Mesothelial cell of epicardium (in vitro differentiated cells): Measurements from ENCODE around the gene MIER1. TPM values are rescaled to one million over a fixed set of nuclear protein-coding genes. Genes with fewer than 3 reads are reported as not detected.
"Not testable (repeated sequence)": the region's sequence is repeated elsewhere in the genome, so short reads cannot be mapped to it uniquely, and the experiment has no call there.

Experiments used
- DNase-seq, 2 experiments: peaks; one replicate each; pipeline ENCODE4 v3.0.0; 2021; ENCODE audit warnings: low spot score in 2 of 2; ENCODE audit not compliant: unreplicated experiment in 2 of 2
- H3K27ac Mint-ChIP-seq: 2 replicates; pipeline ENCODE4 v1.8.0; 2021; ENCODE audit warnings: mixed read lengths
- H3K27me3 Mint-ChIP-seq: 2 replicates; pipeline ENCODE4 v1.8.0; 2021; ENCODE audit warnings: low read depth, mixed read lengths
- H3K36me3 Mint-ChIP-seq: 2 replicates; pipeline ENCODE4 v1.8.0; 2021; ENCODE audit warnings: mixed read lengths
- H3K4me1 Mint-ChIP-seq: 2 replicates; pipeline ENCODE4 v1.8.0; 2021; ENCODE audit warnings: mixed read lengths
- H3K4me3 Mint-ChIP-seq: 2 replicates; pipeline ENCODE4 v1.8.0; 2021; ENCODE audit warnings: mild to moderate bottlenecking, moderate library complexity, mixed read lengths
- H3K9me3 Mint-ChIP-seq: 2 replicates; pipeline ENCODE4 v1.8.0; 2021; ENCODE audit warnings: mixed read lengths
- CTCF ChIP-seq: fragments of 200-600 bp; sonication (generic); IDR thresholded peaks from one replicate; pipeline ENCODE4 v1.5.0; 2021; ENCODE audit warnings: antibody characterized with exemption; ENCODE audit not compliant: unreplicated experiment
- total RNA-seq: library from RNA; stranded (reverse); gene quantifications from 3 replicates; pipeline ENCODE4 v1.2.1, GENCODE V29; 2021

MIER1 gene
- total RNA-seq, 1 donor from 2014 or later, result 36.5 TPM

- peak overlapping the region; percentile 8 for H3K27ac Mint-ChIP-seq
- H3K27me3 Mint-ChIP-seq, result no peaks in the 10 kb centered on the region
- no peaks in the 10 kb centered on the region for H3K4me1 Mint-ChIP-seq
- no peaks in the 10 kb centered on the region for H3K9me3 Mint-ChIP-seq
- DNase-seq, result no peak
- no peak overlapping the region for H3K4me3 Mint-ChIP-seq
- H3K36me3 Mint-ChIP-seq, result peaks cover 32% of the 10 kb centered on the region
- TF ChIP-seq CTCF, result no peak
Observed at GRCh38 chr1:66947267-66947666, 22.5 kb downstream of the MIER1 start.

DNA sequence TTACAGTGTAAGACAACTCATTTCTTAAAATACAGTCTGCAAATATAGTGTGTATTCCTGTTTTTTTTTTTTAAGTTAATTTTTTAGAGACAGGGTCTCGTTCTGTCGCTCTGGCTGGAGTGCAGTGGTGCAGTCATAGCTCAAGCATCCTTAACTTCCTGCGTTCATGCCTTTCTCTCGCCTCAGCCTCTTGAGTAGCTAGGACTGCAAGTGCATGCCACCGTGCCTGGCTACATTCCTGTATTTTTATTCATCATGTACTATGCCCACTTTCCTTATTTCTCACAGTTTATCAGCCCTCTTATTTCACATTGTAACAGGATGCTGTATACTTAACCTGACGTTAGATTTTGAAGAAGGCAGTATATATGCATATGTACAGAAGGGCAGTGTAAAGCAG is 26.7 kb downstream of the MIER1 start:
- Mint-ChIP-seq H3K27ac (no peak overlapping the region), H3K4me3 (no peak overlapping the region), H3K36me3 (peaks cover 49% of the 10 kb centered on the region), H3K4me1 (no peaks in the 10 kb centered on the region), H3K27me3 (no peaks in the 10 kb centered on the region), H3K9me3 (no peaks in the 10 kb centered on the region)
- DNase-seq, result no peak
- TF ChIP-seq CTCF, result no peak

- Mint-ChIP-seq H3K9me3 (no peaks in the 10 kb centered on the region), H3K27me3 (no peaks in the 10 kb centered on the region), H3K4me1 (no peaks in the 10 kb centered on the region), H3K36me3 (peaks cover 45% of the 10 kb centered on the region), H3K4me3 (no peak overlapping the region), H3K27ac (peak overlapping the region; percentile 3)
- TF ChIP-seq CTCF, result no peak
- no peak for DNase-seq
Observed at GRCh38 chr1:66954208-66954607, 29.4 kb downstream of the MIER1 start.

GRCh38 chr1:66957938-66958337 is 33.1 kb downstream of the MIER1 start:
- H3K27me3 Mint-ChIP-seq, result no peaks in the 10 kb centered on the region
- no peak overlapping the region for H3K4me3 Mint-ChIP-seq
- H3K4me1 Mint-ChIP-seq, result peaks cover 3% of the 10 kb centered on the region
- peaks cover 39% of the 10 kb centered on the region for H3K36me3 Mint-ChIP-seq
- no peak overlapping the region for H3K27ac Mint-ChIP-seq
- no peak for TF ChIP-seq CTCF
- H3K9me3 Mint-ChIP-seq, result no peaks in the 10 kb centered on the region
- DNase-seq, result no peak

- not testable (repeated sequence) for H3K4me1 Mint-ChIP-seq, H3K4me3 Mint-ChIP-seq, H3K27ac Mint-ChIP-seq, H3K27me3 Mint-ChIP-seq, DNase-seq
- Mint-ChIP-seq H3K9me3 (peaks cover 18% of the 10 kb centered on the region), H3K36me3 (peaks cover 49% of the 10 kb centered on the region)
Observed at GRCh38 chr1:66966188-66966873, 41.5 kb downstream of the MIER1 start.

- H3K36me3 Mint-ChIP-seq, result peaks cover 47% of the 10 kb centered on the region
- H3K9me3 Mint-ChIP-seq, result peaks cover 18% of the 10 kb centered on the region
- H3K27me3 Mint-ChIP-seq, result no peaks in the 10 kb centered on the region
- no peaks in the 10 kb centered on the region for H3K4me1 Mint-ChIP-seq
- H3K4me3 Mint-ChIP-seq, result no peak overlapping the region
- H3K27ac Mint-ChIP-seq, result no peak overlapping the region
- TF ChIP-seq CTCF, result no peak
- DNase-seq, result no peak
Observed at GRCh38 chr1:66968574-66968973, 43.8 kb downstream of the MIER1 start.
